ENCODE results near the gene LMNTD2. TPM values are rescaled to one million over a fixed set of nuclear protein-coding genes. Genes with fewer than 3 reads are reported as not detected.

LMNTD2 gene
- total and polyA plus RNA-seq, 2 of the 13 experiments (the other 11 are each of a cell fraction or from before 2014, with no cell fraction given), result 1.1 to 3.1 TPM

DNA sequence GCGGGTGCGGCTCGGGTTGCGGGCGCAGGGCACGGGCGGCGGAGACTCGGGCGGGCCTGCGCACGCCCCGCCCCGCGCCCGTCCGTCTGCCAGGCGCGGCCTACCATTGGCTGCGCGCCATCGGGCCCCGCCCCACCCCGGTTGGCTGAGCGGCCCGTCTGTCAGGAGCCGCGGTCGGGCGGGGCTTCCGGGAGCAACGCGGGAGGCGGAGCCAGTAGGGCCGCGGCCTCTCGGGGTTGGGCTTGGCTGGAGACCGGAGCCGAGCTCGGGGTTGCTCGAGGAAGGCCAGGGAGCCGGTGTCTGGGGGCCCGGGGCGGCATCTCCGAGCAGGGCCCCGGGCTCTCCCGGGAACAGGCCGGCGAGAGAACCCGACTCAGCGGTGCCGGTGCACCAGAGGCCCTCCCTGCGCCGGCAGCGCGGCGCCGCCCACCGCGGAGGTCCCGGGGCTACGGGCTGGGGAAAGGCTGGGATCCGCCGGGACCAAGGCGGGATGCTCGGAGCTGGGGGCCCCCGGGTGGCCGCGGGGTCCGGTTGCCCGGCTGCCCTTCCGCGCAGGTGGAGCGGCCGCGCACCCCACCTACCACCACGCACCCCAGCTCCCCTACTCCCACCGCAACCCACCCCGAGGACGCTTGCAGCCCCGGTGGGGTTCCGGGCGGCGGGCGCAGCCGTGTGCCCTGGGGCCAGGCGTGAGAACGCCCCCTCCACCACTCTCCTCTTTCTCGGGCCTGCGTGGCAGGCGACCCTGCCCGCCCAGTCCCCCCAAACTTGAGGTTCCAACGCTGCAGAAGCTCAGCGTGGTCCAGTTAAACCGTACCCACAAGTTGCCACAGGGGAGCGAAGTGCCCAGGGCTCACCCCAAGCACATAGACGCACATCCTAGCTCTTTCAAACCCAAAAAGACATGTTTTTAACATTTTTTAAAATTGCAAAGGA lies 24.8 kb downstream of the LMNTD2 start, which contains the start of gene HRAS (continued):
- TF ChIP-seq, protein P1, sequence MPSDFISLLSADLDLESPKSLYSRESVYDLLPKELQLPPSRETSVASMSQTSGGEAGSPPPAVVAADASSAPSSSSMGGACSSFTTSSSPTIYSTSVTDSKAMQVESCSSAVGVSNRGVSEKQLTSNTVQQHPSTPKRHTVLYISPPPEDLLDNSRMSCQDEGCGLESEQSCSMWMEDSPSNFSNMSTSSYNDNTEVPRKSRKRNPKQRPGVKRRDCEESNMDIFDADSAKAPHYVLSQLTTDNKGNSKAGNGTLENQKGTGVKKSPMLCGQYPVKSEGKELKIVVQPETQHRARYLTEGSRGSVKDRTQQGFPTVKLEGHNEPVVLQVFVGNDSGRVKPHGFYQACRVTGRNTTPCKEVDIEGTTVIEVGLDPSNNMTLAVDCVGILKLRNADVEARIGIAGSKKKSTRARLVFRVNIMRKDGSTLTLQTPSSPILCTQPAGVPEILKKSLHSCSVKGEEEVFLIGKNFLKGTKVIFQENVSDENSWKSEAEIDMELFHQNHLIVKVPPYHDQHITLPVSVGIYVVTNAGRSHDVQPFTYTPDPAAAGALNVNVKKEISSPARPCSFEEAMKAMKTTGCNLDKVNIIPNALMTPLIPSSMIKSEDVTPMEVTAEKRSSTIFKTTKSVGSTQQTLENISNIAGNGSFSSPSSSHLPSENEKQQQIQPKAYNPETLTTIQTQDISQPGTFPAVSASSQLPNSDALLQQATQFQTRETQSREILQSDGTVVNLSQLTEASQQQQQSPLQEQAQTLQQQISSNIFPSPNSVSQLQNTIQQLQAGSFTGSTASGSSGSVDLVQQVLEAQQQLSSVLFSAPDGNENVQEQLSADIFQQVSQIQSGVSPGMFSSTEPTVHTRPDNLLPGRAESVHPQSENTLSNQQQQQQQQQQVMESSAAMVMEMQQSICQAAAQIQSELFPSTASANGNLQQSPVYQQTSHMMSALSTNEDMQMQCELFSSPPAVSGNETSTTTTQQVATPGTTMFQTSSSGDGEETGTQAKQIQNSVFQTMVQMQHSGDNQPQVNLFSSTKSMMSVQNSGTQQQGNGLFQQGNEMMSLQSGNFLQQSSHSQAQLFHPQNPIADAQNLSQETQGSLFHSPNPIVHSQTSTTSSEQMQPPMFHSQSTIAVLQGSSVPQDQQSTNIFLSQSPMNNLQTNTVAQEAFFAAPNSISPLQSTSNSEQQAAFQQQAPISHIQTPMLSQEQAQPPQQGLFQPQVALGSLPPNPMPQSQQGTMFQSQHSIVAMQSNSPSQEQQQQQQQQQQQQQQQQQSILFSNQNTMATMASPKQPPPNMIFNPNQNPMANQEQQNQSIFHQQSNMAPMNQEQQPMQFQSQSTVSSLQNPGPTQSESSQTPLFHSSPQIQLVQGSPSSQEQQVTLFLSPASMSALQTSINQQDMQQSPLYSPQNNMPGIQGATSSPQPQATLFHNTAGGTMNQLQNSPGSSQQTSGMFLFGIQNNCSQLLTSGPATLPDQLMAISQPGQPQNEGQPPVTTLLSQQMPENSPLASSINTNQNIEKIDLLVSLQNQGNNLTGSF (CRISPR knock-in tag; IDR thresholded peaks at IDR 0.05), result no peak
- no peak for TF ChIP-seq TCF7 (IDR thresholded peaks at IDR 0.05; ENCODE audit: low read depth)
- TF ChIP-seq JARID2 (CRISPR knock-in tag; IDR thresholded peaks at IDR 0.05; ENCODE audit: insufficient replicate concordance), result no peak
- no peak for TF ChIP-seq ZNF703 (CRISPR knock-in tag; IDR thresholded peaks at IDR 0.05; ENCODE audit: borderline replicate concordance)
- no peak for TF ChIP-seq NR2F1 (CRISPR knock-in tag; IDR thresholded peaks at IDR 0.05)
- peak; percentile 33; the same call in 1 of the 2 replicates for TF ChIP-seq MYC (CRISPR knock-in tag; IDR thresholded peaks at IDR 0.05; ENCODE audit: borderline replicate concordance)
- TF ChIP-seq SIN3A (IDR thresholded peaks at IDR 0.05; ENCODE audit: borderline replicate concordance, low read depth, low read length), result peak; percentile 50; the same call in 1 of the 2 replicates
- TF ChIP-seq, protein P2, sequence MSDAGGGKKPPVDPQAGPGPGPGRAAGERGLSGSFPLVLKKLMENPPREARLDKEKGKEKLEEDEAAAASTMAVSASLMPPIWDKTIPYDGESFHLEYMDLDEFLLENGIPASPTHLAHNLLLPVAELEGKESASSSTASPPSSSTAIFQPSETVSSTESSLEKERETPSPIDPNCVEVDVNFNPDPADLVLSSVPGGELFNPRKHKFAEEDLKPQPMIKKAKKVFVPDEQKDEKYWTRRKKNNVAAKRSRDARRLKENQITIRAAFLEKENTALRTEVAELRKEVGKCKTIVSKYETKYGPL (CRISPR knock-in tag; IDR thresholded peaks at IDR 0.05), result no peak
- TF ChIP-seq FOXA3 (CRISPR knock-in tag; IDR thresholded peaks at IDR 0.05), result peak; percentile 8; the same call in 1 of the 2 replicates
- no peak for TF ChIP-seq SNAI1 (CRISPR knock-in tag; IDR thresholded peaks at IDR 0.05; ENCODE audit: borderline replicate concordance)
- peak; percentile 40; the same call in 1 of the 2 replicates for TF ChIP-seq TBX2 (CRISPR knock-in tag; IDR thresholded peaks at IDR 0.05; ENCODE audit: borderline replicate concordance)
- TF ChIP-seq, protein P3, sequence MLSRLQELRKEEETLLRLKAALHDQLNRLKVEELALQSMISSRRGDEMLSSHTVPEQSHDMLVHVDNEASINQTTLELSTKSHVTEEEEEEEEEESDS (CRISPR knock-in tag; IDR thresholded peaks at IDR 0.05; ENCODE audit: borderline replicate concordance), result no peak
- TF ChIP-seq, protein P4, sequence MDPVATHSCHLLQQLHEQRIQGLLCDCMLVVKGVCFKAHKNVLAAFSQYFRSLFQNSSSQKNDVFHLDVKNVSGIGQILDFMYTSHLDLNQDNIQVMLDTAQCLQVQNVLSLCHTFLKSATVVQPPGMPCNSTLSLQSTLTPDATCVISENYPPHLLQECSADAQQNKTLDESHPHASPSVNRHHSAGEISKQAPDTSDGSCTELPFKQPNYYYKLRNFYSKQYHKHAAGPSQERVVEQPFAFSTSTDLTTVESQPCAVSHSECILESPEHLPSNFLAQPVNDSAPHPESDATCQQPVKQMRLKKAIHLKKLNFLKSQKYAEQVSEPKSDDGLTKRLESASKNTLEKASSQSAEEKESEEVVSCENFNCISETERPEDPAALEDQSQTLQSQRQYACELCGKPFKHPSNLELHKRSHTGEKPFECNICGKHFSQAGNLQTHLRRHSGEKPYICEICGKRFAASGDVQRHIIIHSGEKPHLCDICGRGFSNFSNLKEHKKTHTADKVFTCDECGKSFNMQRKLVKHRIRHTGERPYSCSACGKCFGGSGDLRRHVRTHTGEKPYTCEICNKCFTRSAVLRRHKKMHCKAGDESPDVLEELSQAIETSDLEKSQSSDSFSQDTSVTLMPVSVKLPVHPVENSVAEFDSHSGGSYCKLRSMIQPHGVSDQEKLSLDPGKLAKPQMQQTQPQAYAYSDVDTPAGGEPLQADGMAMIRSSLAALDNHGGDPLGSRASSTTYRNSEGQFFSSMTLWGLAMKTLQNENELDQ (CRISPR knock-in tag; IDR thresholded peaks at IDR 0.05; ENCODE audit: borderline replicate concordance), result no peak
- TF ChIP-seq, protein P5, sequence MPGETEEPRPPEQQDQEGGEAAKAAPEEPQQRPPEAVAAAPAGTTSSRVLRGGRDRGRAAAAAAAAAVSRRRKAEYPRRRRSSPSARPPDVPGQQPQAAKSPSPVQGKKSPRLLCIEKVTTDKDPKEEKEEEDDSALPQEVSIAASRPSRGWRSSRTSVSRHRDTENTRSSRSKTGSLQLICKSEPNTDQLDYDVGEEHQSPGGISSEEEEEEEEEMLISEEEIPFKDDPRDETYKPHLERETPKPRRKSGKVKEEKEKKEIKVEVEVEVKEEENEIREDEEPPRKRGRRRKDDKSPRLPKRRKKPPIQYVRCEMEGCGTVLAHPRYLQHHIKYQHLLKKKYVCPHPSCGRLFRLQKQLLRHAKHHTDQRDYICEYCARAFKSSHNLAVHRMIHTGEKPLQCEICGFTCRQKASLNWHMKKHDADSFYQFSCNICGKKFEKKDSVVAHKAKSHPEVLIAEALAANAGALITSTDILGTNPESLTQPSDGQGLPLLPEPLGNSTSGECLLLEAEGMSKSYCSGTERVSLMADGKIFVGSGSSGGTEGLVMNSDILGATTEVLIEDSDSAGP (CRISPR knock-in tag; IDR thresholded peaks at IDR 0.05; ENCODE audit: borderline replicate concordance), result peak; percentile 68; the same call in 1 of the 2 replicates

Measured in HepG2 (cell line).